Measurements from ENCODE around the gene NTF4.

The NTF4 gene, protein sequence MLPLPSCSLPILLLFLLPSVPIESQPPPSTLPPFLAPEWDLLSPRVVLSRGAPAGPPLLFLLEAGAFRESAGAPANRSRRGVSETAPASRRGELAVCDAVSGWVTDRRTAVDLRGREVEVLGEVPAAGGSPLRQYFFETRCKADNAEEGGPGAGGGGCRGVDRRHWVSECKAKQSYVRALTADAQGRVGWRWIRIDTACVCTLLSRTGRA

DNA sequence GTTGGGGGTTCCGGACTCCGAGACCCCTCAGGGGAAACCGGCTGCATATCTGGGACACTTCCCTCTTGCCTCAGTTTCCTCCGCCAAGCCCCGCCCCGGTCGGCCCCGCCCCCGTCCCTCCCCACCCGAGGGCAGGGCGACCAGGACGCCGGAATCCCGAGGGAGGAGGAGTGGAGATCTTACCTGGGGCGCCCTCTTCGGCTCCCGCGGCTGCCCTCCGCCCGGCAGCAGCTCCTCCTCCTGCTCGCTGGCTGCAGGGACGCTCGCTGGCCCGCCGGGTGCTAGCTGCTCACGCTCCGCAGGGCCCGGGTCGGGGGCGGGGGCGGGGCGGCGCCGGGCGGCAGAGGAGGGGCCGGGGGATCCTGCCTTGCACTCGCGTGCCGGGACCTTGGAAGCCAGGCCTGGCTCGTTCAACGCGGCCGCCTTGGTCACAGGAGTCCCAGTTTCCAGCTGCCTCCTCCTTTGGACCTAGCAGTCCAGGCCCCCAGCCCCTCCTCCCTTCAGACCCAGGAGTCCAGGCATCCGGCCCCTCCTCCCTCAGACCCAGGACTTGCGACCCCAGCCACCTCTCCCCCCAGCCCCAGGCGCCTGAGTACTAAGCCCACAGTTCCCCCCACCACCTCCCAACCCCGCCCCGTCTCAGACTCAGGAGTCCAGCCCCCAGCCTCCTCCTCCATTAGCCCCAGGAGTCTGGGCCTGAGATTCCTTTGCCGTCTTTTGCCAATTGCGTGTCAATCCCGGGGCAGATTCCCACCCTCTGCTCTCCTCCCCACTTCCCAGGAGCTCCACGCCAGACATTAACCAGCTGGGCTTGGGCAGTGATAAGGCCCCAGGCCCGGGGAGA lies at the start of gene NTF4:
TSS of gene NTF4 (minus strand) at position 51 of the 844 bp plus-strand sequence. CDS start 2,821 bp downstream, outside the sequence.
- no peak within 1 kb of the TSS for H3K4me3 ChIP-seq (ENCODE audit: low read length)

DNA sequence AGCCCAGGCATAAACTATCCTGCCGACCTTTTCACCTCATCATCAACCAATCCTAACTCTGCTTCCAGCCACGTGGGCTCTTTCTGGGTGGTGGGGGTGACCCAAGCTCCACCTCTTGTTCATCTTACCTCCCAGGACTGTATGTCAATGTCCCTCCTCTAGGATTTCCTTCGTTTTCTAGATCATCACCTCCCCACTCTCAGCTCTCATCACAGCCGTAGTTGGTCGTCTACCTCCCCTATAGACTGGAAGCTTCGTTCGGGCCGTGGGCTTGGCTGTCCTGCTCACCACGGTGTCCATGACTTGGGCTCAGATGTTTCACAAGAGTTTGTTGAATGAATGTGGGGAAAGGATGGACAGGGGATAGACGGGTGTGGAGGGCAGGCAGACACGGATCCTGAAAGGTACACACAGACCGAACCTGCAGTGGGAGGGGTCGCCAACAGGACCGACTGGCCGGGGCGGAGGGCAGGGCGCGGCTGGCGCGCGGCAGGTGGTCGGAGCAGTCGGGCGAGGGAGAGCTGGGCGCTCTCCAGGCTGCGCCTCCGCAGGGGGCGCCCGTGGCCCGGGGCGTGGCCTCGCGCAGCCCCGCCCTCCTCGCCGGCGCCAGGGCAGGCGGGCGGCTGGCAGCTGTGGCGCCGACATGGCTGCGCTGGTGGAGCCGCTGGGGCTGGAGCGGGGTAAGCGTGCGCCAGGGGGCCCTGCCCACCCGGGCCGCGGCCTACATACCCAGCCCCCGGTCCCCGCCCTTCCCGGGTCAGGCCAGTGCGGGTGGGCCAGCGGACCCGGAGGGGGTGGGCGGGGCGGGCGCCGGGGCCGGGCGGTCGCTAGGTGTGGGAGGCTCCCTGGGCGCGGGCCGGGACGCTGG lies 49.4 kb upstream of the NTF4 start, which contains the start of gene LIN7B:
TSS of gene LIN7B (plus strand) at position 609 of the 868 bp plus-strand sequence. CDS start at position 644, 35 bp downstream.
- peak within 1 kb of the TSS; percentile 63; the same call in 1 of the 2 replicates for H3K4me3 ChIP-seq (ENCODE audit: low read length)
- TF ChIP-seq ZNF274 (IDR thresholded peaks at IDR 0.05; ENCODE audit: low read depth, low read length), result no peak

More for the DNA sequence above, at the start of gene NTF4:
- TF ChIP-seq ZNF274 (IDR thresholded peaks at IDR 0.05; ENCODE audit: low read depth, low read length), result no peak

DNA sequence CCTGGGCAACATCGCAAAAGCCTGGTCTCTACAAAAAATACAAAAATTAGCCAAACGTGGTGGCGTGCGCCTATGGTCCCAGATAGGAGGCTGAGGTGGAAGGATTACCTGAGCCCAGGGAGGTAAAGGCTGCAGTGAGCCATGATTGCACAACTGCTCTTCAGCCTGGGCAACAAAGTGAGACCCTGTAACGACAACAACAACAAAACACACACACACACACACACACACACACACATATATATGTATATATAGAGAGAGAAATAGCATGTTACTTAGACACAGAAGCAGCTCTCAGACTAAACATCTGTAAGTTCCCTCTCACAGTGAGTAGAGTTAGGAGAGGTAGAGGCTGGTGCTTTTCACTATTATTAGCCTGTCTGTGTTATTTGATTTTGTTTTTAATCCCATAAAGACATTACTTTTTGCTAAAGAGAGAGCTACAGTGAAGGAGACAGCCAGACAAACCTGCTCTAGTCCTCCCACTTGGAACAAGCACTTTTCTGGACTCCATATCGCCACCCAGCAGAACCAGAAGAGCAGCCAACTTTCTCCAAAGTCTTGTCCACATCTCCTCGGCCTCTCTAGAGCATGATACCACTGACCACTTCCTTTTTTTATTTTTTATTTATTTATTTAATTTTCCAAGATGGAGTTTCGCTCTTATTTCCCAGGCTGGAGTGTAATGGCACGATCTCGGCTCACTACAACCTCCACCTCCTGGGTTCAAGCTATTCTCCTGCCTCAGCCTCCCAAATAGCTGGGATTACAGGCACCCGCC lies 46.8 kb upstream of the NTF4 start:
- H3K4me3 ChIP-seq (ENCODE audit: low read length), result no peak overlapping the region
- no peak for TF ChIP-seq ZNF274 (IDR thresholded peaks at IDR 0.05; ENCODE audit: low read depth, low read length)

DNA sequence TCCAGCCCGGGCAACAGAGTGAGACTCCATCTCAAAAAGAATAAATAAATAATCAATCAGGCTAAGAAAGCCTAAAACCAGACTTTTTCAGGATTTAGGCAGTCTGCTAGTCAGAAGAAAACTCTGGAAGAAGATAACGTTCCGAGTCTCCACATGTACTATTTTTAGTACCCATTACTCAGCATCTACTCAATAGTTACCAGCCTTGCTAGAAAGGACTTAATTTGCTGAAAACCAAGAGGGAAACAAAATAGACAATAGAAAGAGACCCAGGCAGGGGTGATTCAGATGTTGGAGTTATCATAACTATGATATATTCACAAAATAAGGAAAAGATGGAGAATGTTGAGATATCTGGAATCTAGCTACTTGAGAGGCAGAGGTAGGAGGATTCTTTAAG lies 45.9 kb upstream of the NTF4 start:
- TF ChIP-seq ZNF274 (IDR thresholded peaks at IDR 0.05; ENCODE audit: low read depth, low read length), result no peak
- no peak overlapping the region for H3K4me3 ChIP-seq (ENCODE audit: low read length)

DNA sequence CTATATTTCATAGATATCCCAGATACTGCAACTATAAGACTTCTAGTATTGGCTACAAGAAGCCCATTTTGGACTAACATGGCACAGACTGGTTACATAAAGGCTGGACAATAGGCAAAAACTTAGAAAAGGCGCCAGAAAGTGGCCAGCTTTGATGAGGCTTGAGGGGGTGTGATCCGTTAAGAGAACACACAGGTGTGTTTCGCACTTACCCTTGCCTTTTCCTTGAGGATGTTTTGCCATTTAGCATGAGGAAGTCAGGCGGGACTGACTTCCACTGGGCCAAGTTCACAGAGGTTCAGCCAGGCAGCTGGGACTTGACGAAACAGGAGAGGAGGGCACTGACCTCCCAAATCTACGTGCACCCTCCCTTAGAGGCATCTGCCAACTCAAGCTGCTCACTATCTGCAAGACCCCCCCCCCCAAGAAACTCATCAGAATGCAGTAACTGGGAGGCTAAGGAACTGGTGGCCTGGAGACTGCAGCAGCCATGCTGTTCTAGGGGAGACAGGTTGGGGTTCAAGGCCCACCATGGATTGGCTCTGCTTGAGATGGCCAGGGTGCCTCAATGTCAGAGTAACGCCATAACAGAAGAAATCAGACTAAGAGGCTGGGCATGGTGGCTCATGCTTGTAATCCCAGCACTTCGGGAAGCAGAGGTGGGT lies 45.1 kb upstream of the NTF4 start:
- no peak overlapping the region for H3K4me3 ChIP-seq (ENCODE audit: low read length)
- TF ChIP-seq ZNF274 (IDR thresholded peaks at IDR 0.05; ENCODE audit: low read depth, low read length), result no peak

DNA sequence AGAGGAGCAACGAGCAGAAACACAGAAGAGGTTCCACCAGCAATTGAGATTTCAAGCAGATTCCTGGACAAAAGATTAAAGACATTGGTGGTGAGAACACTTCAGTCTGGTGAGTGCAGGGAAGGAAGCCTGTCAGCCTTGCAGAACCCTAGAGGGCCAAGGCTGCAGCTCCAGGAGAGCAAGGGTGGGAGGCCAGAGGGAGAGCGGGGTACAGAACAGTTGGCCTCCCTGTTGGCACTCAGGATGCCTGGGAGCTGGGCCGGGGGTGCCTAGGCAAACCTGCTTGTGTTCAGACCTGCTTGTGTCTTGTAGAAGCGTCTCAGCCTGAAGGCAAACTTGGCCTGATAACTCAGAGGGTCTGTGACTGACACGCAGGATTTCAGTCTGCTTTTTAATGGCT lies 44.4 kb upstream of the NTF4 start:
- TF ChIP-seq ZNF274 (IDR thresholded peaks at IDR 0.05; ENCODE audit: low read depth, low read length), result no peak
- H3K4me3 ChIP-seq (ENCODE audit: low read length), result no peak overlapping the region

DNA sequence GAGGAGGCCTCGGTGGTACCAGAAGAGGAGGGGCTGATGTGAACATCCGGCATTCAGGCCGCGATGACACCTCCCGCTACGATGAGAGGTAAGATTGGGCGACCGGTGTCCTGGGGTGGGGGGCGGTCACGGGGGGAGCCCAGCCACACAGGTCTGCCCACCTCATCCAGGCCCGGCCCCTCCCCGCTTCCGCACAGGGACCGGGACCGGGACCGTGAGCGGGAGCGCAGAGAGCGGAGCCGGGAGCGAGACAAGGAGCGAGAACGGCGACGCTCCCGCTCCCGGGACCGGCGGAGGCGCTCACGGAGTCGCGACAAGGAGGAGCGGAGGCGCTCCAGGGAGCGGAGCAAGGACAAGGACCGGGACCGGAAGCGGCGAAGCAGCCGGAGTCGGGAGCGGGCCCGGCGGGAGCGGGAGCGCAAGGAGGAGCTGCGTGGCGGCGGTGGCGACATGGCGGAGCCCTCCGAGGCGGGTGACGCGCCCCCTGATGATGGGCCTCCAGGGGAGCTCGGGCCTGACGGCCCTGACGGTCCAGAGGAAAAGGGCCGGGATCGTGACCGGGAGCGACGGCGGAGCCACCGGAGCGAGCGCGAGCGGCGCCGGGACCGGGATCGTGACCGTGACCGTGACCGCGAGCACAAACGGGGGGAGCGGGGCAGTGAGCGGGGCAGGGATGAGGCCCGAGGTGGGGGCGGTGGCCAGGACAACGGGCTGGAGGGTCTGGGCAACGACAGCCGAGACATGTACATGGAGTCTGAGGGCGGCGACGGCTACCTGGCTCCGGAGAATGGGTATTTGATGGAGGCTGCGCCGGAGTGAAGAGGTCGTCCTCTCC lies 43.2 kb upstream of the NTF4 start:
- no peak for TF ChIP-seq ZNF274 (IDR thresholded peaks at IDR 0.05; ENCODE audit: low read depth, low read length)
- no peak overlapping the region for H3K4me3 ChIP-seq (ENCODE audit: low read length)

DNA sequence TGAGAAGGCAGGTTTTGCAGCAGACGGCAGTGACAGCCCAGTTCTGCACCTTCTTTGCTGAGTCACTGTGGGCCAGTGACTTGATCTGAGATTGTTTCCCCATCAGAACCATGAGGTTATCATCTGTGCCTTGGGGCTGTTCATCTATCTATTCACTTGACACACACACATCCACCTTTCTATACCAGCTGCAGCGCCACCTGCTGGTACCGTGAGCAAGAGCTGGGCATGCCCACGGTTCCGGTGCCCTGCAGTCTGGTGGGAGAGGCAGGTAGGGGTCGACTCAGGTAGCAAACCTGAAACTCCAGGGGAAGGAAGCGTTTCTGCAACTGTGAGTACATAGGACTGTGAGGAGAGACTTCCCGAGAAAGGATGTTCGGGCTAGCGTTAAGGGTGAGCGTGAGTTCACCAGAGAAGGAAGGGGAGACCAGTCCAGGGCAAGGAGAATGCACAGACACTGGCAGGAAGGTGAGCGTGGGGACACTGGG lies 42.1 kb upstream of the NTF4 start:
- H3K4me3 ChIP-seq (ENCODE audit: low read length), result no peak overlapping the region
- no peak for TF ChIP-seq ZNF274 (IDR thresholded peaks at IDR 0.05; ENCODE audit: low read depth, low read length)

DNA sequence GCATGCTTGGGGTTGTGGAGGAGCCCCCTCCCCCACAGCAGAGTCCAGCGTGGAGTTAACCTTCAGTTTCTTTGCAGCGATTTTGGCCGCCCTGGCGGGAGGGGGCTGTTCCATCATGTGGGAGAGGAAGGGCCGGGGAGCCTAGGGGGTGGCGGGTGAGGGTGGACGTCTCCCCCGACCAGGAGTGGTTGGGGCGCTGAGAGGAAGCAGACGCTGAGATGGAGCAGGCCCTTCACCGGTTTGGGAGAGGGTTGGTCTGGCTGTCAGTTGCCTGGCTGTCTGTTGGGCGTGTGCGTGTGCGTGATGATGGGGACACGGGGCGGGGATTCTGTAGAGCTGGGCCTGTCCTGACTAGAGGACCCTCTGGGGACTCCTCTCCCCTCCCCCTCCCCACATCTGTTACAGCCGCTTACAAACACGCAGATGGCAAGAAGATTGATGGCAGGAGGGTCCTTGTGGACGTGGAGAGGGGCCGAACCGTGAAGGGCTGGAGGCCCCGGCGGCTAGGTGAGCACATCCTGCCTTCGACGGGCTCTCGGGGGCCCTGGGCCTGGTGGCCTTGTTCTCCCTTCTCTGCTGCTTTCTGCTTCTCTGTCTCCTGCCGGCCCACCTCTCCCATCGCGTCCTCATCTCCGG lies 39.7 kb upstream of the NTF4 start:
- no peak for TF ChIP-seq ZNF274 (IDR thresholded peaks at IDR 0.05; ENCODE audit: low read depth, low read length)
- no peak overlapping the region for H3K4me3 ChIP-seq (ENCODE audit: low read length)

DNA sequence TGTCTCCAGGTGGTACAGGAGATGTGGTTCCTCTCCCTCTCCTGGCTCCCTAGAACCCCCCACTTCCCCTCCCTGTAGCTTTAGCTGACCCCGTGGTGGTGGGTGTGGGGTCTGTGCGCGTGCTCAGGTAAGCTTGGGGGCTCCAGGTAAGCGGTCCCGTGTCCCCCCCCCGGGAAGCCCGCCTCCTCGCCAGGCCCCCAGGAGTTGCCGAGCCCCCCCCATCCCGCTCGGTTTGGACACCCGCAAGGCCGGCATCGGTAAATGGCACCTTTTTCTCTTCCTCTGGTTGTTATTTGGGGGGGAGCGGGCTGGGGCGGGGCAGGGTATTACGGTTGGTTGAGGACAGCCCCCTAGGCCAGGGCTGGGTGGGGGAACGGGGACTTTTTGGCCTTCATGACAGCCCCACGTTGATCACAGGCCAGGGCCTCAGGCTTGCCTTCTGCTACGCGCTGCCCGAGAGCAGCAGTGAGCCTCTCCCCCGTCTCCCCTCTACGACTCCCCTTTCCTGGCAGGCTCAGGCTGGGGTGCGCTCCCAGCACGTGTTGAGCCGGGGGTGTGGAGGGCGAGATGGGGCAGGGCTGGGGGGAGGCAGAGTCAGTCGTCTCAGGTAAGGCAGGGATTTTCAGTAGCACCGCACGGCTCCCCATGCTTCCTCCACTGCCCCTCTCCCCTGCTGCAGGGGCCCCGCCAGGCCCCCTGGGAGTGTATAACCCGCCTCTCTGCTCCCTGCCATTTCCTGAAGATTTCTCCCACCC lies 38.9 kb upstream of the NTF4 start:
- TF ChIP-seq ZNF274 (IDR thresholded peaks at IDR 0.05; ENCODE audit: low read depth, low read length), result no peak
- H3K4me3 ChIP-seq (ENCODE audit: low read length), result no peak overlapping the region

DNA sequence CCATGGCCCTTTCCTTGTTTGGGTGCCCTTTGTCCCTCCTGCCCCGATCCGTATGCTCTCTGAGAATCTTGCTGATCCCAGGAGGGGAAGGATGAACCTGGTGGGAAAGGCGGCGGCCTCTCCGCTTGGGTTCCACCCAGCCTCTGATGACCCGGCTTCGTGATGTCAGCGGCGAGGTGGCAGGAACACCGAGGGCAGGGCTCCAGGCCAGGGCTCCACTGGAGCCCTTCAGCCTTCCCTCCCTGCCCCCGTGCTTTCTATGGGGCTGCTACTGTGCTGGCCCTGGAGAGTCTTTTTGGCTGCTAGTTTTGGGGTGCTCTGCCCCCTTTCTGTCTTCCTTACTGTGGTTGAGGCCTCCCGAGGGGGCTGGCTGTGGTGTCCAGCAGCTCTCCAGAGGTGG lies 37.7 kb upstream of the NTF4 start:
- H3K4me3 ChIP-seq (ENCODE audit: low read length), result no peak overlapping the region
- no peak for TF ChIP-seq ZNF274 (IDR thresholded peaks at IDR 0.05; ENCODE audit: low read depth, low read length)
